HL-60 (cell line): Measurements from ENCODE around the gene ZBTB26.

Experiments used
- CTCF ChIP-seq: IDR thresholded peaks from one replicate; pipeline ENCODE4 v1.5.1; 2011; ENCODE audit warnings: low read length, control low read depth, inconsistent platforms; ENCODE audit not compliant: insufficient read depth
- POLR2AphosphoS5 ChIP-seq: IDR thresholded peaks from 2 replicates; pipeline ENCODE4 v1.6.1; 2012; ENCODE audit warnings: low read depth
- REST ChIP-seq: IDR thresholded peaks from 2 replicates; pipeline ENCODE4 v1.6.1; 2012; ENCODE audit warnings: low read depth; ENCODE audit not compliant: insufficient replicate concordance
- SPI1 ChIP-seq: IDR thresholded peaks from 2 replicates; pipeline ENCODE4 v1.6.1; 2012; ENCODE audit warnings: low read depth, mild to moderate bottlenecking, borderline replicate concordance

- TF ChIP-seq REST (no peak), CTCF (no peak), SPI1 (no peak), POLR2AphosphoS5 (no peak)
These were observed 5.2 kb upstream of the ZBTB26 start for GRCh38 chr9:122936464-122936863.
